ES-I3 (cell line): ENCODE measurements around the gene PLAC9.
"Not testable (repeated sequence)": the region's sequence is repeated elsewhere in the genome, so short reads cannot be mapped to it uniquely, and the experiment has no call there.

ENCODE experiments used
- H3K36me3 ChIP-seq: 2 replicates; pipeline ENCODE4 v1.6.1; 2013; ENCODE audit warnings: mild to moderate bottlenecking, low read length, control low read depth, moderate library complexity; ENCODE audit not compliant: insufficient read depth
- H3K4me1 ChIP-seq: 2 replicates; pipeline ENCODE4 v1.6.1; 2013; ENCODE audit warnings: mild to moderate bottlenecking, control low read depth, low read length; ENCODE audit not compliant: insufficient read depth
- H3K9ac ChIP-seq: 2 replicates; pipeline ENCODE4 v1.6.1; 2013; ENCODE audit warnings: low read depth, mild to moderate bottlenecking, low read length, moderate library complexity
- H3K9me3 ChIP-seq: 2 replicates; pipeline ENCODE4 v1.6.1; 2013; ENCODE audit warnings: mild to moderate bottlenecking, low read length, moderate library complexity; ENCODE audit not compliant: control insufficient read depth, insufficient read depth

Gene PLAC9

GRCh38 chr10:80126876-80127275 is 5.7 kb upstream of the PLAC9 start:
- Histone ChIP-seq H3K4me1 (peaks cover 5% of the 10 kb centered on the region), H3K9ac (no peak overlapping the region), H3K36me3 (no peaks in the 10 kb centered on the region), H3K9me3 (no peaks in the 10 kb centered on the region)

DNA sequence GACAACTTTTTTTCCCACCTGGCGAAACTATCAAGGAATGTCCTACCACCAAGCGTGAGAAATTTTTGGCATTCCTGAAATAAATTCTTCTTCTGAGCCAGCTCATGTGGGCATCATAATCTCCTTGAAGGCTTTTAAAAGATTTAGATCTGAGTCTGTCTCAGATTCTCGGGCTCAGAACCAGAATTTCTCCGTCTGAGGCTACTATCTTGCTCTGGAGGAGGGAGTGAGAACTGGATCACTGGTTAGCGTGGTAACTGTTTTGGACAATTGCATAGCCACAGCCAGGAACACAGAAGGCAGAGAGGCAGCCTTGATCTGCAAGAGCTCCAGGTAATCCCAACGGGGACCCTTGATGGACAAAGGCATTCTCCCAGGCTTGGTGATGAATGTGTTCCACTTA is 1.0 kb upstream of the PLAC9 start:
- Histone ChIP-seq H3K4me1 (peaks cover 8% of the 10 kb centered on the region), H3K9ac (peak overlapping the region; percentile 77; the same call in 1 of the 2 replicates), H3K9me3 (no peaks in the 10 kb centered on the region), H3K36me3 (no peaks in the 10 kb centered on the region)

- Histone ChIP-seq H3K4me1 (peaks cover 8% of the 10 kb centered on the region), H3K36me3 (no peaks in the 10 kb centered on the region), H3K9me3 (no peaks in the 10 kb centered on the region), H3K9ac (peak overlapping the region; percentile 77)
Observed at GRCh38 chr10:80133206-80133605, 676 bp downstream of the PLAC9 start.

DNA sequence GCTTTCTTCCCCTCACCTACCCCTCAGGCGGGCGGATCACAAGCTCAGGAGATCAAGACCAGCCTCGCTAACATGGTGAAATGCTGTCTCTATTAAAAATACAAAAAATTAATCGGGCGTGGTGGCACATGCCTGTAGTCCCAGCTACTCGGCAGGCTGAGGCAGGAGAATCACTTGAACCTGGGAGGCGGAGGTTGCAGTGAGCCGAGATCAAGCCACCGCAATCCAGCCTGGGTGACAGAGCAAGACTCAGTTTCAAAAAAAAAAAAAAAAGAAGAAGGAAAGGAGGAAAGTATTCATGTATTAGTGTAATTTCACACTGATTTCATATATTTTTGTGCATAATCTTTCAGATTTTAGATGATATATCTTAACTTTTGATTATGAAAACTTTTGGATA is 1.2 kb downstream of the PLAC9 start:
- not testable (repeated sequence) for H3K9ac ChIP-seq, H3K9me3 ChIP-seq

GRCh38 chr10:80136134-80136571 is 3.6 kb downstream of the PLAC9 start:
- Histone ChIP-seq H3K36me3 (no peaks in the 10 kb centered on the region), H3K9ac (no peak overlapping the region), H3K4me1 (peaks cover 8% of the 10 kb centered on the region), H3K9me3 (no peaks in the 10 kb centered on the region)

More for the DNA sequence above, 1.2 kb downstream of the PLAC9 start:
- H3K4me1 ChIP-seq, H3K36me3 ChIP-seq: not testable (repeated sequence)

DNA sequence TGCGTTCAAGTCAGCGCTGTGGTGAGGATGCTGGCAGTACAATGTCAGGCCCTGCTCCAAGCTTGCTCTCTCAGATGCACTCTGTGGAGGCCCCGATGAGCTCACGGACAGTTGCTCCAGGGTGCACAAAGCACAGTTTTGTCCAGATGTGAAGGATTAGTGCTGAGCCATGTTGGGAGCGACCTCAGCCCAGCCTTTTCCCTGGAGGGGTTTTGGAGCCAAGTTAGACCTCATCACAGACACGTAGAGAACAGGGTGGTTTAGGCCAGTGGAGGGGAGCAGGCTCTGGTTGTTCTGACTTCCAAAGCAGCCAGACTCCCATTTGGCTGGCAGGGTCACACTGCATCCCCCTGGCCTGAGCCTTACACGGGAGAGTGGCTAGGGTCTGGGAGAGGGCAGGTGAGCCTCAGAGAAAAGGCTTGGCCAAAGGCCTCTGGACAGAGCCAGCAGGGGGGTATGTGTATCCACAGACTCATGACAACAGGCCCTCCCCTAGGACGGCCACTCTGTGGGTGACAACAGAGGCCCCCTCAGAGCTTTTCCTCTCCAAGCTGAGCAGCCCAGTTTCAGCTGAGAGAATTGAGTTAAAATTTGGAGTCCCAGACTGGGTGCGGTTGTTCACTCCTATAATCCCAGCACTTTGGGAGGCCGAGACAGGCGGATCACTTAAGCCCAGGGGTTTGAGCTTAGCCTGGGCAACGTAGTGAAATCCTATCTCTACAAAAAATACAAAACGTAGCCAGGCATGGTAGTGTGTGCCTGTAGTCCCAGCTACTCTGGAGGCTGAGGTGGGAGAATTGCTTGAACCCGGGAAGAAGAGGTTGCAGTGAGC is 4.7 kb downstream of the PLAC9 start:
- no peaks in the 10 kb centered on the region for H3K9me3 ChIP-seq
- H3K36me3 ChIP-seq = no peaks in the 10 kb centered on the region
- H3K9ac ChIP-seq = no peak overlapping the region
- no peaks in the 10 kb centered on the region for H3K4me1 ChIP-seq

DNA sequence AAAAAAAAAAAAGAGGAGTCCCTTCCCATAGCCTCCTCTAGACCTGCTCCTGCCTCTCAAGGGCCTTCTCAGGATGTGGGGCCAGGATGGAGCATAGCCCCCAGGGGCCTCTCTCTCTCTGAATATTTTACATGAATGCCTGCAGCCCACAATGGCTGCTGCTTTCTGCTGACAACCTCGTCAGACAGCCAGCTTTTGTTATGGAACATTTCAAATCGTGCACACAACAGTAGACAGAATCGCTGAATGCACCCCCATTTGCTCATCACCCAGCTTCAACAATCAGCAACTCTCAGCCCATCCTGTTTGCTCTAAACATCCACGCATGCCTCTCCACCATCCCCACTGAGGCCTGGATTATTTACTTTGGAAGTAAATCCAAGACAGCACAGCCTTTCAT is 5.4 kb downstream of the PLAC9 start:
- Histone ChIP-seq H3K36me3 (no peaks in the 10 kb centered on the region), H3K9me3 (no peaks in the 10 kb centered on the region), H3K4me1 (no peaks in the 10 kb centered on the region), H3K9ac (no peak overlapping the region)

DNA sequence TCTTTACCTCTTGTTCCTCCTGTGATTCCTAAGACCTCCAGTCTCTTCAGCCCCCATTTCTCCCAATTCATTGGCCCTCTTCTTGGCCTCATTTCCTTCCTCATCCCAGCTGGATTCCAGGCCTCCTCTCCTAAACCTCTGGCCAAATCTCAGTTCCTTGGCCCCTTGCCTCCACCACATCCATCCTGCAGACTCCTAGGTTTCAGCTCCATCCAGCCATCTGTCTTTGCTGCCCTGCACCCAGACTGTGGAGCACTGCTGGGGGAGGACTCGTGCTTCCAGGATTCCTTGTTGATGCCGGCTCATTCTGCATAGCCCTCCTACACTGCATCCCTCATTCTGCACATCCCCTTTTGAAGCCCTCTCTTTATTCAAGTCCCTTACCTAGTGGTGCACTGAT is 6.7 kb downstream of the PLAC9 start:
- Histone ChIP-seq H3K9ac (no peak overlapping the region), H3K9me3 (no peaks in the 10 kb centered on the region), H3K4me1 (no peaks in the 10 kb centered on the region; the same call in 1 of the 2 replicates), H3K36me3 (no peaks in the 10 kb centered on the region)

DNA sequence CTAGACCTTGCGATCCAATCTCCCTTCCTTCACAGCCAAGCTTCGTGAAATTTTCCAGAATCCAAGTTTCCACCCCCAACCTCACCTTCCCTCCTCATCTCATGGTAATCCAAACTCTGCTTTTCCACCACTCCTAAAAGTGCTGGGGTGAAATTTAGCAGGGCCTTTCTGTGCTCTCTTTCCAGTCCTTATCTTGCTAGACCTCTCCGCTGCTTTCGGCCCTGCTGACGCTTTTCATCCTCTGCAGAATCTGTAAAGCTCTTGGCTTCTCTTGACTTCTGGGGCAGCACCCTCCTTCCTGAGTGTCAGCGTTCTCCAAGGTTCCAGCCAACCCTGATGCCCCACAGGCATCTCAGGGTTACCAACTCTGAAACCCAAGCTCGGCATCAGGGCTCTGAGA is 7.7 kb downstream of the PLAC9 start:
- no peaks in the 10 kb centered on the region; the same call in 1 of the 2 replicates for H3K4me1 ChIP-seq
- H3K9me3 ChIP-seq = no peaks in the 10 kb centered on the region
- no peak overlapping the region for H3K9ac ChIP-seq
- no peaks in the 10 kb centered on the region for H3K36me3 ChIP-seq

DNA sequence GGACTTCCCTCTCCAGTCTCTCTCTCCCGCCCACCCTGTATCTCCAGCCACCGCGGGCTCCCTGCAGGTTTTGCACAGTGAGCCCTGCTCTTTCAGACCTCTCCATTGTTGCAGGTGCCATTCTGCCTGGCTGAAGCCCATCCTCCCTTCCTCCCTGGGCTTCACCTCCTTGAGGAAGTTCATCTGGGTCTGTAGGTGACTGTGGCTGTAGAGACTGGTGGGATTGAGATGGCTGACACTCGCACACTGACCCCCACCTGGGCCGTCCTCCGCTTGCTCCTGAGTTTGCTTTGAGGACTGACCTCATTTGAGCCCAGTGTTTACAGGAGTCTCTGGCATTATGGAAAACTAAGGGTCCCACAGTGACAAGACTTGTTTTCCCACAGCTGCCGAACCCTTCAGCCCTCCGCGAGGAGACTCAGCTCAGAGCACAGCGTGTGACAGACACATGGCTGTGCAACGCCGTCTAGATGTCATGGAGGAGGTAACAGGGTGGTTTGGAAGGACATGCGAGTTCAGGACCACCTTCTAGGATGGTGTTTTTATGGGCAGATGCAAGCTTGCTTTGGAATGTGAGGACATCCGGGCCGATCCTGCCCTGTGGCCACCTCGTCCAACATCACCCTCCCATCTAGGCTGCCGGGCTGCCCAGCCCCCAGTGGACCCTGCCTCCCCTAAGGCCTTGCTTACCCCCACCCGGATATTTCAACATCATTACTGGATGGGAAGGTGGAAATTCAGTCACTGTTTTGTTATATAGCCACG is 9.3 kb downstream of the PLAC9 start:
- Histone ChIP-seq H3K36me3 (no peaks in the 10 kb centered on the region), H3K9me3 (no peaks in the 10 kb centered on the region), H3K9ac (no peak overlapping the region), H3K4me1 (no peaks in the 10 kb centered on the region; the same call in 1 of the 2 replicates)

- no peaks in the 10 kb centered on the region for H3K36me3 ChIP-seq
- H3K9ac ChIP-seq = peak overlapping the region; percentile 22; the same call in 1 of the 2 replicates
- H3K9me3 ChIP-seq = peaks cover under 1% of the 10 kb centered on the region; the same call in 1 of the 2 replicates
- H3K4me1 ChIP-seq = no peaks in the 10 kb centered on the region; the same call in 1 of the 2 replicates
Observed at GRCh38 chr10:80144067-80144695, 11.7 kb downstream of the PLAC9 start.

GRCh38 chr10:80144696-80145131 is 12.2 kb downstream of the PLAC9 start:
- Histone ChIP-seq H3K36me3 (no peaks in the 10 kb centered on the region), H3K9ac (peak overlapping the region; percentile 15; the same call in 1 of the 2 replicates), H3K9me3 (peaks cover 3% of the 10 kb centered on the region; the same call in 1 of the 2 replicates), H3K4me1 (no peaks in the 10 kb centered on the region; the same call in 1 of the 2 replicates)

- not testable (repeated sequence) for H3K4me1 ChIP-seq, H3K36me3 ChIP-seq, H3K9ac ChIP-seq, H3K9me3 ChIP-seq
Observed at GRCh38 chr10:80145406-80146308, 13.1 kb downstream of the PLAC9 start.
